ENCODE results near the gene PDLIM4. TPM values are rescaled to one million over a fixed set of nuclear protein-coding genes. Genes with fewer than 3 reads are reported as not detected.

PDLIM4 gene
- total and polyA plus RNA-seq, 2 experiments from 2014 or later, result 25.2 to 31.8 TPM

GRCh38 chr5:132260714-132261551 is 3.4 kb downstream of the PDLIM4 start:
- Mint-ChIP-seq H3K4me1 (peaks cover 23% of the 10 kb centered on the region), H3K36me3 (ENCODE audit: low read depth) (no peaks in the 10 kb centered on the region; the same call in 2 of the 3 replicates), H3K4me3 (no peak overlapping the region), H3K27ac (no peak overlapping the region), H3K27me3 (ENCODE audit: insufficient read depth, low read depth, poor library complexity) (peaks cover 24% of the 10 kb centered on the region), H3K9me3 (no peaks in the 10 kb centered on the region)
- no peak overlapping the region for H3K4me3 ChIP-seq
- H3K27ac ChIP-seq (ENCODE audit: low read depth), result no peak overlapping the region
- H3K4me2 ChIP-seq, result no peak overlapping the region
- no peak overlapping the region for H2AFZ ChIP-seq
- ATAC-seq (no peak), DNase-seq (ENCODE audit: low spot score) (no peak)
- no peaks in the 10 kb centered on the region for H3K36me3 ChIP-seq (ENCODE audit: insufficient read depth)
- no peaks in the 10 kb centered on the region for H3K79me2 ChIP-seq (replicated peaks; ENCODE audit: insufficient read depth)
- H3K4me1 ChIP-seq (ENCODE audit: insufficient read depth), result peaks cover 17% of the 10 kb centered on the region
- H3K9me2 ChIP-seq (ENCODE audit: insufficient read depth), result no peaks in the 10 kb centered on the region
- no peaks in the 10 kb centered on the region for H4K20me1 ChIP-seq (replicated peaks; ENCODE audit: insufficient read depth)
- no peak for TF ChIP-seq ZNF114 (CRISPR knock-in tag; IDR thresholded peaks at IDR 0.05)
- TF ChIP-seq ZNF331 (CRISPR knock-in tag; IDR thresholded peaks at IDR 0.05; ENCODE audit: low read depth), result no peak
- no peak for TF ChIP-seq NANOG (IDR thresholded peaks at IDR 0.05; ENCODE audit: borderline replicate concordance)
- H3F3A ChIP-seq (replicated peaks; ENCODE audit: low read depth), result 0 out of 2 replicates have a peak, but pooled peaks cover 3% of the 10 kb centered on the region
- peaks cover 11% of the 10 kb centered on the region for H3K27me3 ChIP-seq (ENCODE audit: insufficient read depth)

GRCh38 chr5:132261881-132262845 is 4.7 kb downstream of the PDLIM4 start:
- Histone ChIP-seq H2AFZ (no peak overlapping the region), H3K36me3 (ENCODE audit: insufficient read depth) (no peaks in the 10 kb centered on the region), H3K4me2 (no peak overlapping the region), H3K27ac (ENCODE audit: low read depth) (no peak overlapping the region), H4K20me1 (replicated peaks; ENCODE audit: insufficient read depth) (no peaks in the 10 kb centered on the region), H3K27me3 (ENCODE audit: insufficient read depth) (peaks cover 5% of the 10 kb centered on the region; the same call in 1 of the 2 replicates), H3K79me2 (replicated peaks; ENCODE audit: insufficient read depth) (no peaks in the 10 kb centered on the region), H3K9me2 (ENCODE audit: insufficient read depth) (no peaks in the 10 kb centered on the region), H3F3A (replicated peaks; ENCODE audit: low read depth) (0 out of 2 replicates have a peak, but pooled peaks cover 3% of the 10 kb centered on the region), H3K4me3 (no peak overlapping the region), H3K4me1 (ENCODE audit: insufficient read depth) (peaks cover 10% of the 10 kb centered on the region)
- H3K9me3 Mint-ChIP-seq, result no peaks in the 10 kb centered on the region
- H3K36me3 Mint-ChIP-seq (ENCODE audit: low read depth), result no peaks in the 10 kb centered on the region; the same call in 2 of the 3 replicates
- DNase-seq (ENCODE audit: low spot score), result no peak
- no peak overlapping the region for H3K27ac Mint-ChIP-seq
- H3K4me1 Mint-ChIP-seq, result peaks cover 19% of the 10 kb centered on the region
- H3K27me3 Mint-ChIP-seq (ENCODE audit: insufficient read depth, low read depth, poor library complexity), result peaks cover 19% of the 10 kb centered on the region
- ATAC-seq, result no peak
- H3K4me3 Mint-ChIP-seq, result no peak overlapping the region
- TF ChIP-seq CREB1 (CRISPR knock-in tag; IDR thresholded peaks at IDR 0.05; ENCODE audit: low read depth), result no peak
- no peak for TF ChIP-seq REST (IDR thresholded peaks at IDR 0.05; ENCODE audit: unreplicated experiment)
- TF ChIP-seq ZNF462 (CRISPR knock-in tag; IDR thresholded peaks at IDR 0.05), result no peak
- TF ChIP-seq JUNB (IDR thresholded peaks at IDR 0.05; ENCODE audit: unreplicated experiment), result no peak
- TF ChIP-seq POLR2AphosphoS5 (IDR thresholded peaks at IDR 0.05; ENCODE audit: low read depth), result no peak
- TF ChIP-seq NANOG (IDR thresholded peaks at IDR 0.05; ENCODE audit: borderline replicate concordance), result no peak

Data from GM23338 (cell line).